KMS-11 (cell line): ENCODE measurements around the gene RAD51B.

ENCODE experiments used
- H2AFZ ChIP-seq: fragments of 200-600 bp; sonication (generic); 2 replicates; pipeline ENCODE4 v1.6.1; 2016; ENCODE audit warnings: antibody characterized with exemption, mixed run types, low read depth
- H3K27ac ChIP-seq: fragments of 200-600 bp; sonication (generic); 2 replicates; pipeline ENCODE4 v1.6.1; 2016; ENCODE audit warnings: mild to moderate bottlenecking, mixed run types
- H3K27me3 ChIP-seq: fragments of 200-600 bp; sonication (generic); 2 replicates; pipeline ENCODE4 v1.6.1; 2017; ENCODE audit warnings: mild to moderate bottlenecking, low read depth, mixed run types, moderate library complexity; ENCODE audit not compliant: insufficient read depth
- H3K36me3 ChIP-seq: fragments of 200-600 bp; sonication (generic); 2 replicates; pipeline ENCODE4 v1.6.1; 2017; ENCODE audit warnings: mild to moderate bottlenecking, mixed run types; ENCODE audit not compliant: insufficient read depth
- H3K4me1 ChIP-seq: fragments of 200-600 bp; sonication (generic); 2 replicates; pipeline ENCODE4 v1.6.1; 2016; ENCODE audit warnings: mild to moderate bottlenecking, low read depth, mixed run types; ENCODE audit not compliant: poor library complexity, severe bottlenecking
- H3K4me2 ChIP-seq: fragments of 200-600 bp; sonication (generic); 2 replicates; pipeline ENCODE4 v1.7.0; 2016; ENCODE audit warnings: mild to moderate bottlenecking, mixed run types
- H3K4me3 ChIP-seq: fragments of 200-600 bp; sonication (generic); IDR thresholded peaks from 2 replicates; pipeline ENCODE4 v1.6.1; 2017; ENCODE audit warnings: low read depth, low read length, mixed read lengths; ENCODE audit not compliant: insufficient read depth
- H3K79me2 ChIP-seq: fragments of 200-600 bp; sonication (generic); 2 replicates; pipeline ENCODE4 v1.6.1; 2016; ENCODE audit warnings: low read depth, mixed run types; ENCODE audit not compliant: insufficient read depth
- H3K9ac ChIP-seq: fragments of 200-600 bp; sonication (generic); 2 replicates; pipeline ENCODE4 v1.6.1; 2016; ENCODE audit warnings: mild to moderate bottlenecking, mixed run types
- H4K20me1 ChIP-seq: fragments of 200-600 bp; sonication (generic); 2 replicates; pipeline ENCODE4 v1.6.1; 2016; ENCODE audit warnings: mild to moderate bottlenecking, mixed run types; ENCODE audit not compliant: insufficient read depth
- TF ChIP-seq, protein P1 (sequence below): fragments of 200-600 bp; sonication (generic); conservative IDR thresholded peaks from 2 replicates; pipeline ENCODE4 v1.6.1; 2017; ENCODE audit warnings: low read depth, mild to moderate bottlenecking, antibody characterized with exemption, low read length, moderate library complexity, mixed read lengths

RAD51B gene

DNA sequence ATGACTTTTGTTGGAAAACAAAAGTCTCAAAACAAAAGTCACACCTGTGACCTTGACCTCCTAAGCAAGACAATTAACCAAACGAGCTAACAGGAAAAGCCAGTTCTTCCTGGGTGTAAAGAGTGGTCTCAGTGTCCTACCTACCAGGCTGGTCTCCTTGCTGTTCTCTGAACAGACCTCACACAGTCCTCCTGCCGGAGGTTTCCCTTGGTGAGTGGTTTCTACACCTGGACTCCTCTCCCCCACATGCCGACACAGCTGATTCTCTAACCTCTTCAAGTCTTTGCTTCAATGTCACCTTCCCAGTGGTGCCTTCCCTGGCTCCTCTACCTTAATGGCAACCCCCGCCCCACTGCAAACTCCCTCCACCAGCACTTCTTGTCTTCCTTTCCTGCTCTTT lies 734.7 kb downstream of the RAD51B start:
- Histone ChIP-seq H3K79me2 (no peaks in the 10 kb centered on the region), H3K4me2 (peak overlapping the region; percentile 56), H3K4me1 (peaks cover 17% of the 10 kb centered on the region), H2AFZ (peak overlapping the region; percentile 25; the same call in 1 of the 2 replicates), H4K20me1 (no peaks in the 10 kb centered on the region), H3K27me3 (no peaks in the 10 kb centered on the region), H3K4me3 (no peak overlapping the region), H3K27ac (peak overlapping the region; percentile 12; the same call in 1 of the 2 replicates), H3K9ac (no peak overlapping the region; the same call in 1 of the 2 replicates), H3K36me3 (no peaks in the 10 kb centered on the region)
- TF ChIP-seq, protein P1, sequence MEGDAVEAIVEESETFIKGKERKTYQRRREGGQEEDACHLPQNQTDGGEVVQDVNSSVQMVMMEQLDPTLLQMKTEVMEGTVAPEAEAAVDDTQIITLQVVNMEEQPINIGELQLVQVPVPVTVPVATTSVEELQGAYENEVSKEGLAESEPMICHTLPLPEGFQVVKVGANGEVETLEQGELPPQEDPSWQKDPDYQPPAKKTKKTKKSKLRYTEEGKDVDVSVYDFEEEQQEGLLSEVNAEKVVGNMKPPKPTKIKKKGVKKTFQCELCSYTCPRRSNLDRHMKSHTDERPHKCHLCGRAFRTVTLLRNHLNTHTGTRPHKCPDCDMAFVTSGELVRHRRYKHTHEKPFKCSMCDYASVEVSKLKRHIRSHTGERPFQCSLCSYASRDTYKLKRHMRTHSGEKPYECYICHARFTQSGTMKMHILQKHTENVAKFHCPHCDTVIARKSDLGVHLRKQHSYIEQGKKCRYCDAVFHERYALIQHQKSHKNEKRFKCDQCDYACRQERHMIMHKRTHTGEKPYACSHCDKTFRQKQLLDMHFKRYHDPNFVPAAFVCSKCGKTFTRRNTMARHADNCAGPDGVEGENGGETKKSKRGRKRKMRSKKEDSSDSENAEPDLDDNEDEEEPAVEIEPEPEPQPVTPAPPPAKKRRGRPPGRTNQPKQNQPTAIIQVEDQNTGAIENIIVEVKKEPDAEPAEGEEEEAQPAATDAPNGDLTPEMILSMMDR = no peak

DNA sequence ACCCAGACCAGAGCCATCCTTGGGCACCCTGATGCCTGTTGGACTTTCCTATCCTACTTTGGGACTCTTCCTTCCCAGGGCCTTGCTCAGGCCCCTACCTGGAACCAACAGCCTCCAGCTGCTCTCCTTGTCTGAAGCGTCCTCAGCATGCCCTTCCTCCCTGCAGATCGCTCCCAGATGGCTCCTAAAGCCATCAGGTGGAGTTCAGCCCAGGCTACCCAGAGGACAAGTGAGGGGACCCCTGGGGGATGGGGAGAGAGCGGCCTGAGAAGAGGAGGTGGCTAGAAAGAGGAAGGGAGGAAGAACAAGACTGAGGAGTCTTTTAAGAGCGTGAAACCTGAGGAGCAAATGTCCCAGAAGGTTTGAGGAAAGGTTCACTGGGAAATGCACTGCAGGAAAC lies 736.7 kb downstream of the RAD51B start:
- Histone ChIP-seq H3K79me2 (no peaks in the 10 kb centered on the region), H4K20me1 (no peaks in the 10 kb centered on the region), H3K27me3 (no peaks in the 10 kb centered on the region), H3K4me1 (peaks cover 17% of the 10 kb centered on the region), H3K4me3 (no peak overlapping the region), H2AFZ (no peak overlapping the region), H3K4me2 (no peak overlapping the region), H3K9ac (no peak overlapping the region), H3K27ac (no peak overlapping the region), H3K36me3 (no peaks in the 10 kb centered on the region)
- TF ChIP-seq, protein P1 = no peak

DNA sequence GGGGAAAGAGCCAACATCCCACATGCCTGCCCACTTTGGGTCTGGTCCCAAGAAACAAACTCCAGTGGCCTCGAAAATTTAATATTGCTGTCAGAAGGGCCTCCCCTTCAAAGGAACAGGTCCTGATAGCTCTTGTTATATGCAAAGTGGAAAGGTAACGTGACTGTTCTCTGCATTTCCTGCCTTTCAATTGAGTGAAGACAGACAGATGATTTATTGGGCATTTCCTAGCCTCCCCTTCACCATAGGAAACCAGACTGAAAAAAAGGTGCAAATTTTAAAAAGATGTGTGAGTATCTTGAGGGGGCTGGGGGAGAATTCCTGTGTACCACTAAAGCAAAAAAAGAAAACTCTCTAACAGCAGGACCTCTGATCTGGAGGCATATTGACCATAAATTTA lies 738.1 kb downstream of the RAD51B start:
- Histone ChIP-seq H3K27ac (no peak overlapping the region), H3K9ac (no peak overlapping the region), H3K4me1 (peaks cover 17% of the 10 kb centered on the region), H2AFZ (no peak overlapping the region), H3K36me3 (no peaks in the 10 kb centered on the region), H3K27me3 (no peaks in the 10 kb centered on the region), H3K4me2 (no peak overlapping the region), H3K79me2 (no peaks in the 10 kb centered on the region), H3K4me3 (no peak overlapping the region), H4K20me1 (no peaks in the 10 kb centered on the region)
- TF ChIP-seq, protein P1 = no peak

- H3K27ac ChIP-seq = no peak overlapping the region
- no peak overlapping the region for H3K4me2 ChIP-seq
Measured at GRCh38 chr14:68558096-68558495, 738.5 kb downstream of the RAD51B start.

More at GRCh38 chr14:68558096-68558495, 738.5 kb downstream of the RAD51B start:
- H4K20me1 ChIP-seq = no peaks in the 10 kb centered on the region
- H3K79me2 ChIP-seq = no peaks in the 10 kb centered on the region
- peaks cover 17% of the 10 kb centered on the region for H3K4me1 ChIP-seq
- H3K27me3 ChIP-seq = no peaks in the 10 kb centered on the region
- no peak overlapping the region for H3K4me3 ChIP-seq
- no peaks in the 10 kb centered on the region for H3K36me3 ChIP-seq
- no peak overlapping the region for H2AFZ ChIP-seq
- H3K9ac ChIP-seq = no peak overlapping the region
- TF ChIP-seq, protein P1 = no peak
